GM12891 (cell line): ENCODE data around the gene ARL8B.

Experiments
- PAX5 ChIP-seq: IDR thresholded peaks from 2 replicates; pipeline ENCODE4 v1.6.1; 2011; ENCODE audit warnings: low read length, moderate library complexity, mild to moderate bottlenecking; ENCODE audit not compliant: insufficient read depth, severe bottlenecking
- POLR2A ChIP-seq: IDR thresholded peaks from 2 replicates; pipeline ENCODE4 v1.6.1; 2011; ENCODE audit warnings: low read depth, low read length, control low read depth
- POLR2AphosphoS5 ChIP-seq: IDR thresholded peaks from 2 replicates; pipeline ENCODE4 v1.6.1; 2011; ENCODE audit warnings: low read depth, low read length, control low read depth
- TAF1 ChIP-seq: IDR thresholded peaks from 2 replicates; pipeline ENCODE4 v1.6.1; 2011; ENCODE audit warnings: low read depth, low read length, control low read depth

DNA sequence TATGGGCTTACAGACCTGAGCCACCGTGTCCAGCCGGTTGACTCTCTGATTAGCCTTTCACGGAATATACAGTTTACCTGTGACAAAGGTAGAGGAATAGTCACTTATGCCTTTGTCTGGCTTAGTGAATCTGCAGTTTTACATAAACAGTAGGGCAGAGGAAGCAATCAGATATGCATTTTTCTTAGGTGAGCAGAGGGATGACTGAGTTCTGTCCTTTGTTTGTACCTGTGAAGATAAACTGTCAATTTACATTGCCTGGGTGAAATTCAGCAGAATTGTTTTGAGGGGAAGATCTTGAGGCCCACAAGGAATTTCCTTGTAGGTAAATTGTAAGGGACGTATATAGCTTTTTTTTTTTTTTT is 76.2 kb downstream of the ARL8B start:
- no peak for TF ChIP-seq PAX5
- TF ChIP-seq POLR2AphosphoS5, result no peak
- no peak for TF ChIP-seq POLR2A
- TF ChIP-seq TAF1, result no peak
